Lower lobe of right lung (tissue), 2 donors: ENCODE results near the gene PTGFRN. TPM values are rescaled to one million over a fixed set of nuclear protein-coding genes. Genes with fewer than 3 reads are reported as not detected.

ENCODE experiments used
- ATAC-seq, 2 donors: fragments of 200-7000 bp; cut with Tn5 transposase; one replicate each; pipeline ENCODE4 v1.9.1; 2020 to 2022; ENCODE audit warnings: mild to moderate bottlenecking in 2 of 2, moderate library complexity in 2 of 2
- DNase-seq: peaks from one replicate; pipeline ENCODE4 v3.0.0-alpha.2; 2020
- H3K27ac ChIP-seq: fragments of 200-600 bp; one replicate; pipeline ENCODE4 v1.8.0; 2022
- H3K27me3 ChIP-seq: fragments of 200-600 bp; one replicate; pipeline ENCODE4 v1.8.0; 2022; ENCODE audit warnings: low read depth
- H3K36me3 ChIP-seq: fragments of 200-600 bp; one replicate; pipeline ENCODE4 v1.8.0; 2022; ENCODE audit warnings: mild to moderate bottlenecking
- H3K4me1 ChIP-seq: fragments of 200-600 bp; one replicate; pipeline ENCODE4 v1.8.0; 2022
- H3K4me3 ChIP-seq: fragments of 200-600 bp; one replicate; pipeline ENCODE4 v1.8.0; 2022; ENCODE audit warnings: mild to moderate bottlenecking
- H3K9me3 ChIP-seq: fragments of 200-600 bp; one replicate; pipeline ENCODE4 v1.8.0; 2022
- intact Hi-C: fragments of 100-400 bp; cut with DNase I; formaldehyde crosslinking; loops from one replicate; pipeline ENCODE4 v1.11.0; 2022
- total RNA-seq: library from RNA; stranded (reverse); fragmentation: NEBNext Ultra II Directional; extraction: Animal tissue kit (Norgen Biotek cat#: 25700); gene quantifications from one replicate; pipeline ENCODE4 v1.2.1, GENCODE V29; 2021
- TF ChIP-seq, protein P1 (sequence below): fragments of 200-600 bp; IDR thresholded peaks from one replicate; pipeline ENCODE4 v1.8.0; 2022; ENCODE audit warnings: antibody characterized with exemption, mild to moderate bottlenecking
- donor health status: DM: no; HTN: yes; CAD: no; lungs with severe emphysema.

PTGFRN gene
- total RNA-seq, 1 donor from 2014 or later, result 31.1 TPM

- intact Hi-C loops, result no loop called here
Measured at GRCh38 chr1:116919802-116920201, 10.1 kb downstream of the PTGFRN start.

DNA sequence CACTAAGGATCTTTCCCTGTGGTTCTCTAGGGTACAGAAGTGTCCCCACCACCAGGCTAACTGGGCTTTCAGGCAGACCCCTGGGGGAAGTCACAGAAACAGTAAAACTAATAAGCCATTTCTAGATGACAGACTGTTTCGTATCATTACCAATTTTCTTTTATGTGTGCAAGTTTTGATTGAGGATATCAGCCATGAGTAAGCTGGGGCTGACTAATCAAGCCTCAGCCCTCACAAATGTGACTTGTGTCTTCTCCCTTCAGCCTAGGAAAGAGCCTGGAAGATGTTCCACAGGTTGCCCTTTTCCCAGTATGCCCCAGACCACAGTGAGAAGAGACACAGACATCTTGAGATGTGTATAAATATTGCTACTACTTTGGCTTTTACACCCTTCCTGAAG, 10.5 kb downstream of the PTGFRN start:
- TF ChIP-seq, protein P1, sequence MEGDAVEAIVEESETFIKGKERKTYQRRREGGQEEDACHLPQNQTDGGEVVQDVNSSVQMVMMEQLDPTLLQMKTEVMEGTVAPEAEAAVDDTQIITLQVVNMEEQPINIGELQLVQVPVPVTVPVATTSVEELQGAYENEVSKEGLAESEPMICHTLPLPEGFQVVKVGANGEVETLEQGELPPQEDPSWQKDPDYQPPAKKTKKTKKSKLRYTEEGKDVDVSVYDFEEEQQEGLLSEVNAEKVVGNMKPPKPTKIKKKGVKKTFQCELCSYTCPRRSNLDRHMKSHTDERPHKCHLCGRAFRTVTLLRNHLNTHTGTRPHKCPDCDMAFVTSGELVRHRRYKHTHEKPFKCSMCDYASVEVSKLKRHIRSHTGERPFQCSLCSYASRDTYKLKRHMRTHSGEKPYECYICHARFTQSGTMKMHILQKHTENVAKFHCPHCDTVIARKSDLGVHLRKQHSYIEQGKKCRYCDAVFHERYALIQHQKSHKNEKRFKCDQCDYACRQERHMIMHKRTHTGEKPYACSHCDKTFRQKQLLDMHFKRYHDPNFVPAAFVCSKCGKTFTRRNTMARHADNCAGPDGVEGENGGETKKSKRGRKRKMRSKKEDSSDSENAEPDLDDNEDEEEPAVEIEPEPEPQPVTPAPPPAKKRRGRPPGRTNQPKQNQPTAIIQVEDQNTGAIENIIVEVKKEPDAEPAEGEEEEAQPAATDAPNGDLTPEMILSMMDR, result no peak
- no peak overlapping the region for H3K27ac ChIP-seq
- no peaks in the 10 kb centered on the region for H3K27me3 ChIP-seq
- no peaks in the 10 kb centered on the region for H3K36me3 ChIP-seq
- intact Hi-C loops, result no loop called here
- ATAC-seq, result no peak
- no peak for DNase-seq
- no peak overlapping the region for H3K4me3 ChIP-seq
- H3K9me3 ChIP-seq, result no peaks in the 10 kb centered on the region
- peaks cover 18% of the 10 kb centered on the region for H3K4me1 ChIP-seq

More at GRCh38 chr1:116919802-116920201, 10.1 kb downstream of the PTGFRN start:
- no peak for DNase-seq
- no peak for ATAC-seq
- Histone ChIP-seq H3K4me1 (peaks cover 18% of the 10 kb centered on the region), H3K27me3 (no peaks in the 10 kb centered on the region), H3K4me3 (no peak overlapping the region), H3K27ac (no peak overlapping the region), H3K36me3 (no peaks in the 10 kb centered on the region), H3K9me3 (no peaks in the 10 kb centered on the region)
- TF ChIP-seq, protein P1, result no peak

- Histone ChIP-seq H3K27ac (no peak overlapping the region), H3K9me3 (no peaks in the 10 kb centered on the region), H3K27me3 (no peaks in the 10 kb centered on the region), H3K4me3 (no peak overlapping the region), H3K36me3 (no peaks in the 10 kb centered on the region), H3K4me1 (peaks cover 13% of the 10 kb centered on the region)
- DNase-seq, result no peak
- TF ChIP-seq, protein P1, result no peak
- intact Hi-C loops, result no loop called here
- ATAC-seq, result no peak
Measured at GRCh38 chr1:116921301-116921885, 11.7 kb downstream of the PTGFRN start.

GRCh38 chr1:116921937-116922336, 12.2 kb downstream of the PTGFRN start:
- DNase-seq, result no peak
- TF ChIP-seq, protein P1, result no peak
- intact Hi-C loops, result no loop called here

GRCh38 chr1:116923421-116923820, 13.7 kb downstream of the PTGFRN start:
- H3K4me1 ChIP-seq, result no peaks in the 10 kb centered on the region
- no peaks in the 10 kb centered on the region for H3K27me3 ChIP-seq
- DNase-seq, result no peak
- H3K4me3 ChIP-seq, result no peak overlapping the region
- TF ChIP-seq, protein P1, result no peak
- H3K27ac ChIP-seq, result no peak overlapping the region
- H3K9me3 ChIP-seq, result no peaks in the 10 kb centered on the region
- intact Hi-C loops, result no loop called here
- H3K36me3 ChIP-seq, result no peaks in the 10 kb centered on the region
- no peak for ATAC-seq

More at GRCh38 chr1:116921937-116922336, 12.2 kb downstream of the PTGFRN start:
- H3K9me3 ChIP-seq, result no peaks in the 10 kb centered on the region
- no peaks in the 10 kb centered on the region for H3K36me3 ChIP-seq
- no peak overlapping the region for H3K27ac ChIP-seq
- peaks cover 7% of the 10 kb centered on the region for H3K4me1 ChIP-seq
- no peak for ATAC-seq
- no peaks in the 10 kb centered on the region for H3K27me3 ChIP-seq
- no peak overlapping the region for H3K4me3 ChIP-seq
